Smooth muscle cell (in vitro differentiated cells): ENCODE measurements around the gene PIEZO2. TPM values are rescaled to one million over a fixed set of nuclear protein-coding genes. Genes with fewer than 3 reads are reported as not detected.

ENCODE experiments used
- DNase-seq: peaks from one replicate; lab custom pipeline; 2025; ENCODE audit not compliant: unreplicated experiment; lab: John Stamatoyannopoulos, UW
- H2AFZ ChIP-seq: fragments of 200-600 bp; sonication (generic); 2 replicates; pipeline ENCODE4 v1.6.0; 2016; ENCODE audit warnings: antibody characterized with exemption, low read depth, mild to moderate bottlenecking
- H3F3A ChIP-seq: fragments of 200-600 bp; sonication (generic); 2 replicates; pipeline ENCODE4 v1.6.0; 2017; ENCODE audit warnings: antibody characterized with exemption, low read depth
- H3K27ac ChIP-seq: fragments of 200-600 bp; sonication (generic); 2 replicates; pipeline ENCODE4 v1.5.1; 2016; ENCODE audit warnings: low read depth, mild to moderate bottlenecking
- H3K27me3 ChIP-seq: fragments of 200-600 bp; sonication (generic); 2 replicates; pipeline ENCODE4 v1.6.1; 2016; ENCODE audit warnings: low read depth, mild to moderate bottlenecking
- H3K36me3 ChIP-seq: fragments of 200-600 bp; sonication (generic); 2 replicates; pipeline ENCODE4 v1.5.1; 2016; ENCODE audit warnings: low read depth
- H3K4me1 ChIP-seq: fragments of 200-600 bp; sonication (generic); 2 replicates; pipeline ENCODE4 v1.5.1; 2016; ENCODE audit warnings: low read depth
- H3K4me2 ChIP-seq: fragments of 200-600 bp; sonication (generic); 2 replicates; pipeline ENCODE4 v1.6.0; 2016; ENCODE audit warnings: mild to moderate bottlenecking
- H3K4me3 ChIP-seq: fragments of 200-600 bp; sonication (generic); 2 replicates; pipeline ENCODE4 v1.5.1; 2016; ENCODE audit warnings: mild to moderate bottlenecking
- H3K79me2 ChIP-seq: fragments of 200-600 bp; sonication (generic); 2 replicates; pipeline ENCODE4 v1.6.0; 2016; ENCODE audit warnings: low read depth, mild to moderate bottlenecking
- H3K9ac ChIP-seq: fragments of 200-600 bp; sonication (generic); 2 replicates; pipeline ENCODE4 v1.6.0; 2016; ENCODE audit warnings: low read depth
- H3K9me3 ChIP-seq: fragments of 200-600 bp; sonication (generic); replicated peaks from 2 replicates; pipeline ENCODE4 v1.5.1; 2016; ENCODE audit warnings: low read depth
- H4K20me1 ChIP-seq: fragments of 200-600 bp; sonication (generic); 2 replicates; pipeline ENCODE4 v1.6.0; 2016; ENCODE audit warnings: low read depth
- CTCF ChIP-seq: fragments of 200-600 bp; sonication (generic); IDR thresholded peaks from 2 replicates; pipeline ENCODE4 v1.5.1; 2017; ENCODE audit warnings: borderline replicate concordance, mild to moderate bottlenecking, antibody characterized with exemption; ENCODE audit not compliant: insufficient read depth, poor library complexity, severe bottlenecking
- WGBS: methylation state at CpG from one replicate; pipeline ENCODE4 v1.1.7; 2016; ENCODE audit warnings: low lambda C conversion rate; 5-methylcytosine and 5-hydroxymethylcytosine counted together
- polyA plus RNA-seq: library from polyadenylated mRNA; unstranded; fragments of >200 nt; fragmentation: Nextera tagmentation; extraction: Ambion mirVana; gene quantifications from 2 replicates; pipeline ENCODE4 v1.2.1, GENCODE V29; 2016
- total RNA-seq: library from RNA; depleted of rRNA; stranded (reverse); fragments of >200 nt; gene quantifications from 2 replicates; pipeline ENCODE4 v1.2.3, GENCODE V29; 2014

The PIEZO2 gene
- total and polyA plus RNA-seq, 2 experiments from 2014 or later: 1.3 to 4.7 TPM

- Histone ChIP-seq H2AFZ (no peak overlapping the region), H3K36me3 (no peaks in the 10 kb centered on the region), H3K4me2 (no peak overlapping the region), H4K20me1 (no peaks in the 10 kb centered on the region), H3K79me2 (no peaks in the 10 kb centered on the region), H3F3A (no peaks in the 10 kb centered on the region), H3K9me3 (no peaks in the 10 kb centered on the region), H3K4me1 (no peaks in the 10 kb centered on the region), H3K27ac (no peak overlapping the region), H3K27me3 (no peaks in the 10 kb centered on the region), H3K9ac (no peak overlapping the region), H3K4me3 (no peak overlapping the region)
- TF ChIP-seq CTCF: no peak
- DNase-seq: no peak
- 63% methylated on average over 3 of the region's 3 CpGs for WGBS
Observed at GRCh38 chr18:10705786-10706185, 443.6 kb downstream of the PIEZO2 start.

GRCh38 chr18:10705291-10705690 is 444.1 kb downstream of the PIEZO2 start:
- TF ChIP-seq CTCF: no peak

GRCh38 chr18:10702206-10702605 is 447.2 kb downstream of the PIEZO2 start:
- Histone ChIP-seq H3K9me3 (no peaks in the 10 kb centered on the region), H3K79me2 (no peaks in the 10 kb centered on the region), H2AFZ (no peak overlapping the region), H3K27ac (no peak overlapping the region), H3K4me3 (no peak overlapping the region), H3K4me2 (no peak overlapping the region), H3K27me3 (no peaks in the 10 kb centered on the region), H3K36me3 (no peaks in the 10 kb centered on the region), H3K4me1 (no peaks in the 10 kb centered on the region), H3F3A (no peaks in the 10 kb centered on the region), H4K20me1 (no peaks in the 10 kb centered on the region), H3K9ac (no peak overlapping the region)
- TF ChIP-seq CTCF: no peak
- WGBS: 94% methylated on average over 8 of the region's 8 CpGs
- DNase-seq: no peak

More at GRCh38 chr18:10705291-10705690, 444.1 kb downstream of the PIEZO2 start:
- no peaks in the 10 kb centered on the region for H3K4me1 ChIP-seq
- no peak overlapping the region for H2AFZ ChIP-seq
- no peaks in the 10 kb centered on the region for H3K79me2 ChIP-seq
- 97% methylated on average over 17 of the region's 17 CpGs for WGBS
- H3K9ac ChIP-seq: no peak overlapping the region
- H3K27me3 ChIP-seq: no peaks in the 10 kb centered on the region
- no peak for DNase-seq
- H3K4me2 ChIP-seq: no peak overlapping the region
- H3K27ac ChIP-seq: no peak overlapping the region
- H3K9me3 ChIP-seq: no peaks in the 10 kb centered on the region
- H3K4me3 ChIP-seq: no peak overlapping the region
- H3F3A ChIP-seq: no peaks in the 10 kb centered on the region
- no peaks in the 10 kb centered on the region for H3K36me3 ChIP-seq
- H4K20me1 ChIP-seq: no peaks in the 10 kb centered on the region

DNA sequence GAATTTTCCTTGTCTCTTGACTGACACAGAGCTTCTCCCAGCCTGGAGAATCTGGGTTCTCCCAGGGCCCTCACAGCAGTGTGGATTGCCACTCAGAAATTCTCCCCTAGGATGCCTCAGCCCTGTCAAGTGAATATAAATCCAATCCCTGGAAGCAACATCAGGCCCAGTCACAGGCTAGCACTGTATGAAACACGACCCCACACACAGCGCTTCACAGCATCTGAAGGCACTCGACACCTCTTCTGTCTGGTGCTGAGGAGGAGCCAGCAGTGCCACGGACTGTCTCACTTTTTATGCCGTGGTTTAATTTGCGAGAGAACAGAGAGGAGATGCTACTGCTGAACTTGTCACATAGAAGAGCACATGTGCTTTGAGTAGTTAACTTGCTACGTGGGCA is 459.0 kb downstream of the PIEZO2 start:
- H4K20me1 ChIP-seq: no peaks in the 10 kb centered on the region
- TF ChIP-seq CTCF: no peak
- no peaks in the 10 kb centered on the region for H3K36me3 ChIP-seq
- H3K4me2 ChIP-seq: no peak overlapping the region
- H3K4me1 ChIP-seq: no peaks in the 10 kb centered on the region
- DNase-seq: no peak
- no peaks in the 10 kb centered on the region for H3K27me3 ChIP-seq
- no peaks in the 10 kb centered on the region for H3K9me3 ChIP-seq
- no peak overlapping the region for H3K9ac ChIP-seq
- H3K79me2 ChIP-seq: no peaks in the 10 kb centered on the region
- H3K27ac ChIP-seq: no peak overlapping the region
- H3K4me3 ChIP-seq: no peak overlapping the region
- no peak overlapping the region for H2AFZ ChIP-seq
- H3F3A ChIP-seq: no peaks in the 10 kb centered on the region
- 85% methylated on average over 7 of the region's 7 CpGs for WGBS
